Neural crest cell (in vitro differentiated cells): ENCODE measurements around the gene CNPY1. TPM values are rescaled to one million over a fixed set of nuclear protein-coding genes. Genes with fewer than 3 reads are reported as not detected.
A peak's percentile ranks its signal among the peaks of the same experiment; 100 is the strongest.

ENCODE experiments used
- DNase-seq: peaks from one replicate; pipeline ENCODE4 v3.0.0; 2021; ENCODE audit warnings: low read depth, mixed read lengths, low spot score
- H3K27ac Mint-ChIP-seq: one replicate; pipeline ENCODE4 v1.8.0; 2021; ENCODE audit warnings: mild to moderate bottlenecking, mixed read lengths; ENCODE audit not compliant: unreplicated experiment
- H3K27me3 Mint-ChIP-seq: 2 replicates; pipeline ENCODE4 v1.8.0; 2021; ENCODE audit warnings: low read depth, mild to moderate bottlenecking, mixed read lengths
- H3K36me3 Mint-ChIP-seq: 2 replicates; pipeline ENCODE4 v1.8.0; 2021; ENCODE audit warnings: low read depth, mild to moderate bottlenecking, mixed read lengths
- H3K4me1 Mint-ChIP-seq: 2 replicates; pipeline ENCODE4 v1.8.0; 2021; ENCODE audit warnings: mixed read lengths
- H3K4me3 Mint-ChIP-seq: one replicate; pipeline ENCODE4 v1.8.0; 2021; ENCODE audit warnings: mild to moderate bottlenecking, mixed read lengths
- H3K9me3 Mint-ChIP-seq: 2 replicates; pipeline ENCODE4 v1.8.0; 2021; ENCODE audit warnings: mixed read lengths
- total RNA-seq: library from RNA; stranded (reverse); gene quantifications from 2 replicates; pipeline ENCODE4 v1.2.1, GENCODE V29; 2021
- TF ChIP-seq, protein P1 (sequence below): fragments of 200-600 bp; sonication (generic); conservative IDR thresholded peaks from 2 replicates; pipeline ENCODE4 v1.5.0; 2021; ENCODE audit warnings: antibody characterized with exemption, mild to moderate bottlenecking

CNPY1 gene
- total RNA-seq, 1 donor from 2014 or later = 2.4 TPM

DNA sequence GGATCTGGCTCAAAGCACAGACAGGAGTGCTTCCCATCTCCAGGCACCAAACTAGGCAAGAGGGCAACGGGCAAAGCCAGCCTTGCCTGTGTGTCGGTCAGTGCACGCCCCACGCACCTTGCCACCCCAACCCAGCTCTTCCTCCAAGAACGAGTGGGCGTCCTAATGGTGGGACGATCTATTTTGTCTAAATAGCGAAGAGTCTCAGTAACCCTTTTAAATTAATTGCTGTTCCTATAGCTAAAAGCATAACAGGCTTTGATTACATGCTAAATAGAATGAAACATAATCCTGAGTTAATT is 76.2 kb downstream of the CNPY1 start:
- Mint-ChIP-seq H3K36me3 (no peaks in the 10 kb centered on the region), H3K27ac (no peak overlapping the region), H3K4me1 (peaks cover 50% of the 10 kb centered on the region), H3K27me3 (peaks cover 100% of the 10 kb centered on the region), H3K9me3 (no peaks in the 10 kb centered on the region), H3K4me3 (peak overlapping the region; percentile 28)
- no peak for DNase-seq
- TF ChIP-seq, protein P1, sequence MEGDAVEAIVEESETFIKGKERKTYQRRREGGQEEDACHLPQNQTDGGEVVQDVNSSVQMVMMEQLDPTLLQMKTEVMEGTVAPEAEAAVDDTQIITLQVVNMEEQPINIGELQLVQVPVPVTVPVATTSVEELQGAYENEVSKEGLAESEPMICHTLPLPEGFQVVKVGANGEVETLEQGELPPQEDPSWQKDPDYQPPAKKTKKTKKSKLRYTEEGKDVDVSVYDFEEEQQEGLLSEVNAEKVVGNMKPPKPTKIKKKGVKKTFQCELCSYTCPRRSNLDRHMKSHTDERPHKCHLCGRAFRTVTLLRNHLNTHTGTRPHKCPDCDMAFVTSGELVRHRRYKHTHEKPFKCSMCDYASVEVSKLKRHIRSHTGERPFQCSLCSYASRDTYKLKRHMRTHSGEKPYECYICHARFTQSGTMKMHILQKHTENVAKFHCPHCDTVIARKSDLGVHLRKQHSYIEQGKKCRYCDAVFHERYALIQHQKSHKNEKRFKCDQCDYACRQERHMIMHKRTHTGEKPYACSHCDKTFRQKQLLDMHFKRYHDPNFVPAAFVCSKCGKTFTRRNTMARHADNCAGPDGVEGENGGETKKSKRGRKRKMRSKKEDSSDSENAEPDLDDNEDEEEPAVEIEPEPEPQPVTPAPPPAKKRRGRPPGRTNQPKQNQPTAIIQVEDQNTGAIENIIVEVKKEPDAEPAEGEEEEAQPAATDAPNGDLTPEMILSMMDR = no peak

DNA sequence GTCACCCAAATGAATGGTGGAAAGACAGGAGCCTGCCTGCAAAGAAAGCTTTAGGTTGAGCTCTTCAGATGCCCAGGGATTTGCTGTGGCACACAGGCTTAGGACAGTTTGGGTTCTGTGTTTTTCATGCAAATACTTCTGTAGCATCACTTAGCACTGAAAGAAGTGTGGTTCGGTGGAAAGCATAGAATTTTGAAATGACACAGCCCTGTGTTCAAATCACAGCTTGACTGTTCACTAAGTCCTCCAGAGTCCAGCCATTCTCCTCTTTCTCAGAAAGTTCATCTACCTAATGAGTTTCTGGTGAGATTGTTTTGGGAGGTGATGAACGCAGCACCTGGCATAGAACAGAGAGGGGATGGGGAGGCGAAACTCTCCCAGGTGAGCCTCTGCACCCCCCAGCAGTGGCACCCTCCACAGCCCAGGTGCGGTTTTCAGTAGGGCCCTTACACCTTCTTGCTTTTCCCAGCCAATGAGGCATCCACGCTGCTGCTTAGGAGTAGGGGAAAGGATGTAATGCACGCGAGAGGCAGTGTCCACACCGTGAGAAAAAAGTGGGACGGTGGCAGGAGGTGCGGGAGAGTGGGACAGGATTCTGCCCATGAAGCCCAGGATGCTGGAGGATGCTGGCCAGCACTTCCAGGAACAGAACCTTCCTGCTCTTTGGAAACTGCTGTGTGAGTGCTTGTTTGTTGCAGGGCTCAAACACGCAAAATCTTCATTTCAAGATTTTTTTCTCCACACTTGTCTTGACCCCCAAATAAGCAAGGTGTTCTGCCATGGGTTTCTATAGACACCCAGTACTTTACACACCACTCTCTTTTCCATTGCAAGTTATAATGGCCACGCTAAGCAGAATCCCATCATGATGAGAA is 76.8 kb downstream of the CNPY1 start:
- Mint-ChIP-seq H3K27ac (no peak overlapping the region), H3K36me3 (no peaks in the 10 kb centered on the region), H3K4me3 (peak overlapping the region; percentile 79), H3K9me3 (no peaks in the 10 kb centered on the region), H3K27me3 (peaks cover 100% of the 10 kb centered on the region), H3K4me1 (peaks cover 54% of the 10 kb centered on the region)
- TF ChIP-seq, protein P1 = no peak
- DNase-seq = no peak

DNA sequence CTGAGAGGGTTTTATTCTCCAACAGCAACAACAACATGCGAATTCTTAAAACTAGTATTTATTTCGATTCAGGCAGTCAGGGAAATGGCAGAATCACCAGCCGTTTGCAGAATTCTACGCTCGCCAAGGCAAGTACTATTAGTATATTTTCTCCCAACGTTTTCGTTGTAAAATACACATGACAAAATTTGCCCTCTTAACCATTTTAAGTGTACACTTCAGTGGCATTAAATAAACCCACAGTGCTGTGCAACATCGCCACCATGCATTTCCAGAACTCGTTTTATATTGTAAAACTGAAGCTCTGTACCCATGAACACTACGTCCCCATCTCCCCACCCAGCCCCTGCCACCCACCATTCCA is 77.6 kb downstream of the CNPY1 start:
- no peak for DNase-seq
- no peaks in the 10 kb centered on the region for H3K9me3 Mint-ChIP-seq
- H3K4me1 Mint-ChIP-seq = peaks cover 54% of the 10 kb centered on the region
- peaks cover 100% of the 10 kb centered on the region for H3K27me3 Mint-ChIP-seq
- H3K27ac Mint-ChIP-seq = no peak overlapping the region
- H3K4me3 Mint-ChIP-seq = peak overlapping the region; percentile 79
- TF ChIP-seq, protein P1 = no peak
- H3K36me3 Mint-ChIP-seq = no peaks in the 10 kb centered on the region

DNA sequence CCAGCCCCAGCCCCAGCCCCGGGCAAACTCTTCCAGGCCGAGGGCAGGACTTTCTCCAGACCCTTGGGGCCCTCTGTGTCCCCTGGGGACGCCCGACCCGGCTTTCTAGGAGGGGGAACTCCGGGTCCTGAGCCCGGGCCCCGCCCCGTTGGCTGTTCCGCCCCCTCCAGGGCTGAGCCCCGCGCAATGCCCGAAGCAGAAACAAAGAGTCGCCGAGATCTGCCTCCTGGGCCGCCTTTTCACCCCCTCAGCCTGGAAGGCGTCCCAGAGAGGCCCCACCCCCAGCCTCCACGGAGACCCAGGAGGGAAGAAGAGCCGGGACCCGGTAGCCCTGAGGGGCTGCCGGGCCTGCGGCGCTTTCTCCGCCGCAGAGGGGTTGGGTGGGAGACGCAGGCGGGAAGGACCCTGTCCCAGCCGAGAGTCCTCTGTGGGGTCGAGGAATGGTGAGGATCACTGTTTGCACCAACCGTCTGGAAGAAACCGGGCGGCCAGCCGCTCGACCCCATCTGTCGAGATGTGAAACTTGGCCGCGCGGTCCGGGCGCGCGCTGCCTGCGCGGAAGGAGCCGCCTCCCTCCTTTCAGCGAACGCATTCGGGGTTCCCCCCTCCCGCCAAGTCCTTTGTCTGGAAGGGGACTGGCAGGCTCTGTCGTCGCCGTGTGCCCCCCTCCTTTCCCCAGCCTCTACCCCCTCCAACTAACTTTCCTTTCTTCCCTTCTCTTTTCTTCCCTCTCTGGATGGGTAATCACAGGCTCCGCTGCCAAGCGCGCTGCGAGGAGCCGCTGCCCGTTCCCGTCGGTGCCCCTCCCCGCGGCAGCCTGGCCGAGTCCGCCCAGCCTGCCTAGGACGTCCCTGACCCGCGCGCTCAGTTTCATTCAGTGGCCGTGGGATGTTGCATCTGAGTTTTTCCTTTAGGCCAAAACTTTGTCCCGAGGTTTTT is 78.2 kb downstream of the CNPY1 start:
- no peaks in the 10 kb centered on the region for H3K36me3 Mint-ChIP-seq
- H3K27ac Mint-ChIP-seq = no peak overlapping the region
- no peak for DNase-seq
- peaks cover 48% of the 10 kb centered on the region for H3K4me1 Mint-ChIP-seq
- peaks cover 100% of the 10 kb centered on the region for H3K27me3 Mint-ChIP-seq
- peak overlapping the region; percentile 80 for H3K4me3 Mint-ChIP-seq
- TF ChIP-seq, protein P1 = no peak
- H3K9me3 Mint-ChIP-seq = no peaks in the 10 kb centered on the region

DNA sequence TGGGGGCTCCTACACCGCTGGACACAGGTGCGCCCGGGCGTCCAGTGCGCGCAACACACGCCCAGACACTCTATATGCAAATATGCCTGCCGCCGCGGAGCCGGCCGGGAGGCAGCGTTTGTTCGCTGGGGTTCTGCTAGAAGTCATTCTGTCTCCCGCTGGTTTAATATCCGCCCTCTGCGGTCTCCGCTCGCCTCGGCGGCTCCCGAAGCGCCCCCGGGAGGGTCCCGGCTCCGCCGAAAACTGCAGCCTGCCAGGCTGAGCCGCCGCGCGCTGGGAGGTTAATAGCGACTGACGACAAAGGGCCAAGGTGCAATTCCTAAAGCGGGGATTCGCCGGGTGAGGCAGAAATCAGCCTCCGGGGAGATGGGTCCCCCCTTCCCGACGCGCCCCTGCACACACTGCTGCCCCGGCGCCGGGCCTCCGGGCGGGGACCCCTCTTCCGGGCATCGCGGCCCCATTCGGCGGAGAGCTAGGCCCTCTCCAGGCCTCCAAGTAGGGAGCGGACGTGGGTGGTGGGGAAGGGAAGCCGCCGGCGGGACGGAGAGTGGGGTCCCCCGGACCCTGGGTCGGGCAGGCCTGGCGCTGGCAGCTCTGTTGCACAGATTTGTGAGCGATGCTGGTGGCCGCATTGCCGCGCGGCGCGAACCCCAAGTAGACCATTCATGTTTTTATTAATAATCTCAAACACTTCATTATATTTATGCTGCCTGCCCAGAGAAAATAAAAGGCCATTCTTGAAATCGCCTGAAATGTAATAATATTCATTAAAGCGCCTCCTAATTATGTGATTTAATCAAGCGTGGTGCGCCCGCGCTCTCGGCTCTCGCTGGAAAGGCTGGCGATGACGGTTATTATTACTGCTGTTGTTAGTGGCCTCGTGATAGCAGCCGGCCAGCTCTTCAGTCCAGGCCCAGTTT is 79.3 kb downstream of the CNPY1 start:
- peak; percentile 71 for DNase-seq
- H3K27me3 Mint-ChIP-seq = peaks cover 100% of the 10 kb centered on the region
- H3K4me1 Mint-ChIP-seq = peaks cover 39% of the 10 kb centered on the region
- TF ChIP-seq, protein P1 = peak; percentile 53
- no peak overlapping the region for H3K27ac Mint-ChIP-seq
- peak overlapping the region; percentile 83 for H3K4me3 Mint-ChIP-seq
- no peaks in the 10 kb centered on the region for H3K36me3 Mint-ChIP-seq
- H3K9me3 Mint-ChIP-seq = no peaks in the 10 kb centered on the region
